ENCODE measurements around the gene SLC16A9. TPM values are rescaled to one million over a fixed set of nuclear protein-coding genes. Genes with fewer than 3 reads are reported as not detected.
"Not testable (repeated sequence)": the region's sequence is repeated elsewhere in the genome, so short reads cannot be mapped to it uniquely, and the experiment has no call there.

SLC16A9 gene
- total and polyA plus RNA-seq, 5 donors = 0.48 to 4.3 (median 1.1) TPM

DNA sequence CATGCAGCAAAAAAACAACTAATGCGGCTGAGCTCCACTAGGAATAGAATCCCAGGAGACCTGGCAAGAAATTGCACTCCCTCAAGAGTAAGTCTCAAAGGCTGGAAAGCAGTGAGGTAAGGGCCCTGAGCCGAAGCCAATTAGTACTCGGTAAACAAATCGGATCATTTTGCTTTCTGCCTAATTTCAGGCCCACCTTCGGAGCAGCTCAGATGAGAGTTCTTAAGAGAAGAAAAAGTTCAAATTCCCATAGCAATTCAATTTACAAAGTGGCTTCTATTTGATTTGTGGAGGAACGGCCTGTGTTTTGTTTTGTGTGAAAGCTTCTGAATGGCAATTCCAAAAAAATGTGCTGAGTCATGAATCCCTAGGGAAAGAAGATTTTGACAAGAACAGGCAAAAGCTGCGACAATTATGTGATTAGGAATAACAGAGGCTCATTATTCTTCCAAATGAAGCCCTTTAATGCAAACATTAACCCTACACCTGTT, 60.9 kb downstream of the SLC16A9 start:
- DNase-seq = no peak
- no peak overlapping the region for H3K4me3 ChIP-seq (ENCODE audit: low read length)
- no peaks in the 10 kb centered on the region for H3K4me1 ChIP-seq (ENCODE audit: control insufficient read depth, insufficient read depth, low read length)
- H3K27me3 ChIP-seq (ENCODE audit: control insufficient read depth, insufficient read depth) = no peaks in the 10 kb centered on the region
- no peak overlapping the region for H3K27ac ChIP-seq (ENCODE audit: low read length)
- no peaks in the 10 kb centered on the region for H3K9me3 ChIP-seq (ENCODE audit: control insufficient read depth, low read length)
- intact Hi-C loops (cut with DNase I) = no loop called here
- ATAC-seq = peak in 1 of 2 donors; percentile 36
- WGBS = 52% methylated on average over 7 of the region's 7 CpGs

DNA sequence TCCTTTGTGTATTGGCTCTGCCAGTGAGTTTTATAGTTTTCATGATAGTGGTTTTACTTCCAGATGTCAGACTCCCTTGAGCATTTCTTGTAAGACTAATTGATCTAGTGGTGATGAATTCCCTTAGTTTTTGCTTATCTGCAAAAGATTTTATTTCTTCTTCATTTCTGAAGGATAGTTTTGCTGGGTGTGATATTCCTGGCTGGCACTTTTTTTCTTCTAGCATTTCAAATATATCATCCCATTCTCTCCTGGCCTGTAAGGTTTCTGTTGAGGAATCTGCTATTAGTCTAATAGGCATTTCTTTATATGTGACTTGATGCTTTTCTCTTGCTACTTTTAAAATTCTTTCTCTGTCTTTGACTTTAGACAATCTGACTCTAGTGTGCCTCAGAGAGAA, 64.8 kb downstream of the SLC16A9 start:
- ATAC-seq = no peak
- intact Hi-C loops (cut with DNase I) = no loop called here
- DNase-seq = no peak
- no peaks in the 10 kb centered on the region for H3K9me3 ChIP-seq (ENCODE audit: control insufficient read depth, low read length)
- H3K4me3 ChIP-seq (ENCODE audit: low read length) = no peak overlapping the region
- no peak overlapping the region for H3K27ac ChIP-seq (ENCODE audit: low read length)
- H3K4me1 ChIP-seq (ENCODE audit: control insufficient read depth, insufficient read depth, low read length) = no peaks in the 10 kb centered on the region
- H3K27me3 ChIP-seq (ENCODE audit: control insufficient read depth, insufficient read depth) = no peaks in the 10 kb centered on the region

DNA sequence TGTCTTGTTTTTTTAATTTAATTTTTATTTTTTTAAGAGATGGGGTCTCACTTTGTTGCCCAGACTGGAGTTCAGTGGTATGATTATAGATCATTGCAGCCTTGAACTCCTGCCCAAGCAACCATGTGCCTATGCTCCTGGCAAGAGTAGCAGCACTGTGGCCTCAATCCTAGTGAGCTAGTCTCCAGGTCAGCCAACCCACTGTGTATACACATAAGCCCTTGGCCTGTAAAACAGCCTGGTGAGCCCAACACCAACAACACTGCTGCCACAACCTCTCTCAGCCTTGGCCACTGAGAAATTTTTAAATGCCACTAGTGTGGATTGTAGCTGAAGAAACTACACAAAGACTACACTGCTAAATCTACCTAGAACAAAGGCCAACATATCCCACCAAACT, 68.0 kb downstream of the SLC16A9 start:
- ATAC-seq = peak in 1 of 2 donors; percentile 33
- H3K27ac ChIP-seq (ENCODE audit: low read length); H3K27me3 ChIP-seq (ENCODE audit: control insufficient read depth, insufficient read depth); intact Hi-C loops (cut with DNase I); H3K4me3 ChIP-seq (ENCODE audit: low read length); H3K4me1 ChIP-seq (ENCODE audit: control insufficient read depth, insufficient read depth, low read length); DNase-seq; H3K9me3 ChIP-seq (ENCODE audit: control insufficient read depth, low read length): not testable (repeated sequence)

DNA sequence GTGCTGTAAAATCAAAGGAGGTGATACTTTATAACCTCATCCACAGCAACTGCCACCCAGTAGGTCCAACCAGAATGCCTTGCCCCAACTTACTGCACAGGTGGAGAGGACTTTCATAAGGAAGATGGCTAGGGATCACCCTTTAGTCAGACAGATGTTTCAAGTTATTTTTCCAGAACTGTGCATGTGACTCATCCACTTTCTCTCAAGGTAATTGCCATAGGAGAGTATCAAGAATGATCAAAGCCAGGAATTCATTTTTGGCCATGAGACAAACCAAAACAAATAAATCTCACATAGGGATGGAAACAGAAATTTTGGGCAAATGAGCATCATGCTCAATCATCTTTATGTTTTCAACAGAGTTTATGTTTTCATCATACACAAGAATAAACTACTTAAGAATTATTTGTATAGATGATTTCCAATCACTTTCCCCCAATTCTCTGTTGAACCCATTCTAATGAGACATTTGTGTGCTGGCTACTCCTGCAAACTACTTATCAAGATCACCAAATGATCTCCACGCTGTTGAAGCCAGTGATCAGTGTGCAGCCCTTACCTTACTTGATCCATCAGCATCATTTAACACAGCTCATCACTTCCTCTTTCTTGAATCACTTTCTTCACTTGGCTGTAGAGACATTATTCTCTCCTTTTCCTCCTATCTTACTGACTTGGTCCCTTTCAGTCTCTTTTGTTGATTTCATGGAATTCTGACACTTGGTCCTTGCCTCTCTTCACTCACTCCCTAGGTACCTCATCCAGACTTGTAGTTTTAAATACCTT, 74.0 kb downstream of the SLC16A9 start:
- H3K4me1 ChIP-seq (ENCODE audit: control insufficient read depth, insufficient read depth, low read length) = no peaks in the 10 kb centered on the region
- WGBS = 66% methylated on average over 1 of the region's 1 CpG
- DNase-seq = no peak
- intact Hi-C loops (cut with DNase I) = no loop called here
- no peaks in the 10 kb centered on the region for H3K9me3 ChIP-seq (ENCODE audit: control insufficient read depth, low read length)
- no peak overlapping the region for H3K4me3 ChIP-seq (ENCODE audit: low read length)
- no peaks in the 10 kb centered on the region for H3K27me3 ChIP-seq (ENCODE audit: control insufficient read depth, insufficient read depth)
- no peak overlapping the region for H3K27ac ChIP-seq (ENCODE audit: low read length)
- ATAC-seq = no peak

DNA sequence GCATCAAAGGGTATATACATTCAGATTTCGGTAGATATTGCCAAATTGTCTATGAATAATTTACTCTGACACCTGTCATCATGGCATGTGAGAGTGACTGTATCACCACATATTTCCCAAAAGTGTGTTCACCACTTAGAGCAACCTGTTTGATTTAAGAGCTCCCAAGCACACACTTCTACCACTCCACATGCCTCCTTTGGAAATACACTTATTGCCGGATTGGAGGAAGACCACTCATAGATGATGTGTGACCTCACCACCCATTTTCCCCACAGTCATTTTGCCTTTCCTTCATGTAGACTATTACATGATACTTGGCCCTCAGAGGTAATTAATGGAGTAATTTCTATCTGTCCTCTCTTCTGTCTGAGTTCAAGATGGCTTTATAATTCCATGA, 75.5 kb downstream of the SLC16A9 start:
- WGBS = 82% methylated on average over 2 of the region's 2 CpGs
- Histone ChIP-seq H3K9me3 (ENCODE audit: control insufficient read depth, low read length) (no peaks in the 10 kb centered on the region), H3K4me1 (ENCODE audit: control insufficient read depth, insufficient read depth, low read length) (no peaks in the 10 kb centered on the region), H3K27ac (ENCODE audit: low read length) (no peak overlapping the region), H3K27me3 (ENCODE audit: control insufficient read depth, insufficient read depth) (no peaks in the 10 kb centered on the region), H3K4me3 (ENCODE audit: low read length) (no peak overlapping the region)
- no peak for DNase-seq
- no peak for ATAC-seq
- intact Hi-C loops (cut with DNase I) = loop anchor here in 1 of 4 donors (5.0 kb wide), 1 partner anchor 198 kb away; no protein-coding TSS in a partner anchor

DNA sequence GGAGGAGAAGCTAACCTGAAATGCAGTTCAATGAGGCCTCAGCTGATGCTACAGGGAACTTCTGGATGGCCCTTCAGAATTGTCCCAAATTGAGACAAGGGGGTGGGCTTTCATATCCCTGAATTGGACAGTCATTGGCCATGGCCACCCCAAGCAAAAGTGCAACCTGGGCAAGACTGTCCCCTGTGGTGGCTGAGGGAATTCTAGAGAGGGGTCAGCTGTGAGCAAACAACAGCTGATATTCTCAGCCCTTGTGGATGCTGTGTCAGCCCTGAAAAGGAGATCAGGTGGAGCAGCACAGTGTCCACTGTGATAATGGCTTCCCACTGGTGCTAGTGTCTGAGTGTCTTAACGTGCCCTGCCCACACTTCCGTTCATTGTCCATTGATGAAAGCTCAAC, 76.6 kb downstream of the SLC16A9 start:
- Histone ChIP-seq H3K4me1 (ENCODE audit: control insufficient read depth, insufficient read depth, low read length) (no peaks in the 10 kb centered on the region), H3K9me3 (ENCODE audit: control insufficient read depth, low read length) (no peaks in the 10 kb centered on the region), H3K4me3 (ENCODE audit: low read length) (no peak overlapping the region), H3K27me3 (ENCODE audit: control insufficient read depth, insufficient read depth) (no peaks in the 10 kb centered on the region), H3K27ac (ENCODE audit: low read length) (no peak overlapping the region)
- ATAC-seq (no peak), DNase-seq (no peak)
- WGBS = 80% methylated on average over 2 of the region's 2 CpGs
- intact Hi-C loops (cut with DNase I) = loop anchor here in 1 of 4 donors (5.0 kb wide), 1 partner anchor 199 kb away; no protein-coding TSS in a partner anchor

DNA sequence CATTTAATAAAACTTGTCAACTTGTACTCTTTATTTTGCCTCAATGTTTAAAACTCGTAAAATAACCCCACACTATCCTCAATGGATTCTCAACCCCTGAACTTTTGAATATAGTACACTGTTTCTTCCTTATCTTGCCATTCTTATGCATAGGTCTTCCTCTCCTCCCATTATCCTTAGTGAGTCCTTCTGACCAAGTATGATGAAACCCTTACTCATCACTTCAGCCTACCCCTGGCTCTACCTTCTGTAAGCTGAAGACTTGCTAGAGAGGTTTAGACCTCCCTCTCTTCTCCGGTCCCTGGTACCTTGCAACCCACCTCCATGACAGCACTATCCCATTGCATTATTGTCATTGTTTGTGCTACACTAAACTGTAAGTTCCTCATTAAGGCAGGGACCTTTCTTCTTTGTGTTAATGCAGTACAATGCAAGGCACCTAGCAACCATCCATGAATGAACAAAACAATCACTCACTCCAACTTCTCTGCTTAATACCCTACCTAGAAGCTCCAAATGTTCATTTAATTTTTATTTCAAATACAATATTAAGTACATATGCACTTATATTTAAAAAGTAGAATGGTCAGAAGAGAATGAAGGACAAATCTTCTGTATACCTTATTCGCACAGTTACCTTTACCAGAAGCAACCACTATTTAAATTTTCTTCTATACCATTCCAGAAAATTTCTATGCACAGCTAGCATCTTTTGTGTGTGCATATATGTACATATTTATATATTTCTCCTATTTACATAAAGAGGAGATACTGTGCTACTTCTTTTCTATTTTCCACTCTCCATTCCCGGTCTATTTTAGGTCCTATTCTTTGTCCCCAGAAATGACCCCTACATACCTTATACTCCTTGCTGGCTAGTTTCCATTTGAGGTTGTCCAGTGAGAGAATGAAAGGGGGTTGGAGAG, 77.5 kb downstream of the SLC16A9 start:
- no peaks in the 10 kb centered on the region for H3K4me1 ChIP-seq (ENCODE audit: control insufficient read depth, insufficient read depth, low read length)
- no peak overlapping the region for H3K27ac ChIP-seq (ENCODE audit: low read length)
- no peak for DNase-seq
- H3K27me3 ChIP-seq (ENCODE audit: control insufficient read depth, insufficient read depth) = no peaks in the 10 kb centered on the region
- H3K9me3 ChIP-seq (ENCODE audit: control insufficient read depth, low read length) = no peaks in the 10 kb centered on the region
- intact Hi-C loops (cut with DNase I) = loop anchor here in 1 of 4 donors (5.0 kb wide), 1 partner anchor 200 kb away; no protein-coding TSS in a partner anchor
- ATAC-seq = no peak
- 90% methylated on average over 4 of the region's 4 CpGs for WGBS
- H3K4me3 ChIP-seq (ENCODE audit: low read length) = no peak overlapping the region

DNA sequence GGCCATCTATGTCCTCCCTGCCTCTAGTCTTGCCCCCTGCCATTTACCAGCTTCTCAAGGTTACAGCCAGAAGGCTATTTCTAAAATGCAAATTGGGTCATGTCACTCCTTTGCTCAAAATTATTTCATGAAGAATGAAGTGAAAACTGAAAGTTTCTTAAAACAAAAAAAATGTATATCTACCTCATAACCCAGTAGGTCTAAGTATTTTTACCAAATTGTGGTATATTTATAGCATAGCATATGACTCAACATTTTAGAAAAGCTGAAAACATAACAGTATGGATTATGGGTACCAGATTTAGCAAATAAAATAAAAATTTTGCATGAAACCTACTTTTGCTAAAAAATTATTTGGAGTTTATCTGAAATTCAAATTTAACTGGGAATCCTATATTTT, 78.4 kb downstream of the SLC16A9 start:
- H3K27ac ChIP-seq (ENCODE audit: low read length) = no peak overlapping the region
- no peaks in the 10 kb centered on the region for H3K27me3 ChIP-seq (ENCODE audit: control insufficient read depth, insufficient read depth)
- intact Hi-C loops (cut with DNase I) = loop anchor here in 1 of 4 donors (5.0 kb wide), 1 partner anchor 201 kb away; no protein-coding TSS in a partner anchor
- no peak overlapping the region for H3K4me3 ChIP-seq (ENCODE audit: low read length)
- DNase-seq (no peak), ATAC-seq (no peak)
- H3K9me3 ChIP-seq (ENCODE audit: control insufficient read depth, low read length) = no peaks in the 10 kb centered on the region
- no peaks in the 10 kb centered on the region for H3K4me1 ChIP-seq (ENCODE audit: control insufficient read depth, insufficient read depth, low read length)

DNA sequence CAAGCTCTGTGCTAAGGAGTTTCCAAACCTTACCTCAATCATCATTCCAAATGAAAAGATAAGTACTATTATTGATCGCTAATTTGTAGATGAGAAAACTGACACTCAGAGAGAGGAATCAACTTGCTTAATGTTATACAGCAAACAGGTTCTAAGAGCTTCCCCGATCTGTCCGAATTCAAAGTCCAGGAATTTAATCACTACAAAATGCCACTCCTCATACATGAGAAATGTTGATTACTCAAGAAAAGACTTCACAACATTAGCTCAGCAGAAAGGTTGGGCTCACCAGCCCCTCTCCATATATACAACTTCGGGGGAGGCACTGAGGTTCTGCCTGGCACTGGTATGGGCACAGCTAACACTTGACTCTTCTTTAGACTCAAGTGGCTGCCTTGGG, 80.7 kb downstream of the SLC16A9 start:
- DNase-seq (no peak), ATAC-seq (no peak)
- 92% methylated on average over 4 of the region's 4 CpGs for WGBS
- no peak overlapping the region for H3K27ac ChIP-seq (ENCODE audit: low read length)
- no peaks in the 10 kb centered on the region for H3K4me1 ChIP-seq (ENCODE audit: control insufficient read depth, insufficient read depth, low read length)
- no peaks in the 10 kb centered on the region for H3K9me3 ChIP-seq (ENCODE audit: control insufficient read depth, low read length)
- no peaks in the 10 kb centered on the region for H3K27me3 ChIP-seq (ENCODE audit: control insufficient read depth, insufficient read depth)
- intact Hi-C loops (cut with DNase I) = loop anchor here in 3 of 4 donors (5.0 to 10.0 kb wide), 6 partner anchors 178 to 844 kb away; partner anchors contain the start of gene CCDC6 (in 1 of the 3)
- H3K4me3 ChIP-seq (ENCODE audit: low read length) = no peak overlapping the region

DNA sequence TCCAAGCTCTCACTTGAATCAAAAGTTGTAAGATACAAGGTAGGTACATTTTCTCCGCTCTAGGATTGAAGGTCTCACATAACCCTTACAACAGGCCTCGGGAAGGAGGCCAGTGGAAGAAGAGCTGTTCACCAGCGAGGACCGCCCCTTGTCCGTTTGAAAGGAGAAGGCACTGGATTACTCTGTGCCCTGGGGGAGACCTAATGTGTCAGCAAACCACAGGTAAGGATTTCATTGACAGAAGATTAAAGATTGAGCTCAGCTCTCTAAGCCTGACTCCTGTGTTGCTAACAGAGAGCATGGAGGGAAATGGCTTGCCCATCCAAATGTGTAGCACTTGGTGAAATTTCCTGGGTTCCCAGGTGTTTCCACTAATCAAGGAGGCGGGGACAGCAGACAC, 81.2 kb downstream of the SLC16A9 start:
- H3K27ac ChIP-seq (ENCODE audit: low read length) = no peak overlapping the region
- no peaks in the 10 kb centered on the region for H3K4me1 ChIP-seq (ENCODE audit: control insufficient read depth, insufficient read depth, low read length)
- WGBS = 72% methylated on average over 6 of the region's 6 CpGs
- H3K27me3 ChIP-seq (ENCODE audit: control insufficient read depth, insufficient read depth) = no peaks in the 10 kb centered on the region
- intact Hi-C loops (cut with DNase I) = loop anchor here in 3 of 4 donors (5.0 to 10.0 kb wide), 6 partner anchors 179 to 844 kb away; partner anchors contain the start of gene CCDC6 (in 1 of the 3)
- DNase-seq (no peak), ATAC-seq (no peak)
- no peak overlapping the region for H3K4me3 ChIP-seq (ENCODE audit: low read length)
- H3K9me3 ChIP-seq (ENCODE audit: control insufficient read depth, low read length) = no peaks in the 10 kb centered on the region
